HG03045 (cell line): ENCODE data around the gene KATNAL1.
"Not testable (repeated sequence)": the region's sequence is repeated elsewhere in the genome, so short reads cannot be mapped to it uniquely, and the experiment has no call there.

Experiments
- ATAC-seq: cut with Tn5 transposase; IDR thresholded peaks from one replicate; pipeline ENCODE4 v1.9.1; 2021; ENCODE audit warnings: mild to moderate bottlenecking, moderate library complexity; ENCODE audit not compliant: unreplicated experiment

Gene KATNAL1

DNA sequence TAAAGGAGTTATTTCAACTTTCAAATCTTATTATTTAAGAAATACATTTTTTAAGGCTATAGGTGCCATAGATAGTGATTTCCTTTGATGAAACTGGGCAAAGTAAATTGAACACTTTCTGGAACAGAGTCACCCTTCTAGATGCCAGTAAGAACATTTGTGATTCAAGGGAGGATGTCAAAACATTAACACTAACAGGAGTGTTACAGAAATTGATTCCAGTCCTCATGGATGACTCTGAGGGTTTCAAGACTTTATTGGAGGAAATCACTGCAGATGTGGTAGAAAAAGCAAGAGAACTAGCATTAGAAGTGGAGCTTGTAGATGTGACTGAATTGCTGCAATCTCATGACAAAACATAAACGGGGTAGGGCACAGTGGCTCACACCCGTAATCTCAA is 12.2 kb downstream of the KATNAL1 start:
- no peak for ATAC-seq

- no peak for ATAC-seq
Observed at GRCh38 chr13:30294004-30294403, 13.3 kb downstream of the KATNAL1 start.

DNA sequence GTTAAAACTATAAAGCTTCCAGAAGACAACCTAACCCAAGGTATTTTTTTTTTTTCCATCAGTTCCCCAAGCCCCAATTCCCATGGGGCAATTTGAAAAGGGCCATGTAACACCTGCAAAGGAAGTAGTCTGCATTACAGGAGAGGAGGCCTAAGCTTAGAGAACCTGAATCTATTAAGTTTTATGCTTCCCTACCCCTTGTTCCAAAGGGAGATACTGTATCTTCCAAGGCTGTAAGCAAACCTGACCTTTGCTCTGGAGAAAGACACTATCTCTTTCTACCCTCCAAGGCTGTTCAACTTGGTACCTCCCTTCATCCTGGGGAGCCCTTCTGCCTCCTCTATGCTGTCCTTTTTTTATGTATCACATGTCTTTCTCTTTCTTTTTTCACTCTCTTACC is 15.0 kb downstream of the KATNAL1 start:
- ATAC-seq: no peak

- no peak for ATAC-seq
Observed at GRCh38 chr13:30290812-30291436, 16.4 kb downstream of the KATNAL1 start.

DNA sequence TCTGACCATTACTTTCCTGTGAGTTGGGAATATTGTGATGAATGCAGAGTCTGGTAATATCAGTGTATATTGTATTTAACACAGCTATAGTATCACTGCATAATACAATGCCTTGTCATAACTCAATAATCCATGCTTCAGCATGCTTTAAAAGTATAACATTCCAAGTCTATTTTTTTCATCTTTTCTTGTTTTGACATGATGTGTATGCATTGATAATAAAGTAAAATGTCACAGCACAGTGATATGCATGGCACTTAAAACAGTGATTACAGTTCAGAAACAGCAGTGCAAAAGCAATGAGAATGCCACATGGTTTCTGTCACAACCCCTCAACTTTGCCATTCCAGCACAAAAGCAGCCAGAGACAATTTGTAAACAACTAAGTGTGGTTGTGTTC is 17.8 kb downstream of the KATNAL1 start:
- no peak for ATAC-seq

GRCh38 chr13:30286059-30286458 is 21.3 kb downstream of the KATNAL1 start:
- not testable (repeated sequence) for ATAC-seq

- no peak for ATAC-seq
Observed at GRCh38 chr13:30276178-30276577, 31.2 kb downstream of the KATNAL1 start.

GRCh38 chr13:30274083-30274482 is 33.3 kb downstream of the KATNAL1 start:
- ATAC-seq: no peak

- ATAC-seq: not testable (repeated sequence)
Observed at GRCh38 chr13:30270035-30270434, 37.3 kb downstream of the KATNAL1 start.

GRCh38 chr13:30268673-30269072 is 38.7 kb downstream of the KATNAL1 start:
- ATAC-seq: no peak

GRCh38 chr13:30266756-30267155 is 40.6 kb downstream of the KATNAL1 start:
- no peak for ATAC-seq

GRCh38 chr13:30259149-30259733 is 48.1 kb downstream of the KATNAL1 start:
- not testable (repeated sequence) for ATAC-seq

DNA sequence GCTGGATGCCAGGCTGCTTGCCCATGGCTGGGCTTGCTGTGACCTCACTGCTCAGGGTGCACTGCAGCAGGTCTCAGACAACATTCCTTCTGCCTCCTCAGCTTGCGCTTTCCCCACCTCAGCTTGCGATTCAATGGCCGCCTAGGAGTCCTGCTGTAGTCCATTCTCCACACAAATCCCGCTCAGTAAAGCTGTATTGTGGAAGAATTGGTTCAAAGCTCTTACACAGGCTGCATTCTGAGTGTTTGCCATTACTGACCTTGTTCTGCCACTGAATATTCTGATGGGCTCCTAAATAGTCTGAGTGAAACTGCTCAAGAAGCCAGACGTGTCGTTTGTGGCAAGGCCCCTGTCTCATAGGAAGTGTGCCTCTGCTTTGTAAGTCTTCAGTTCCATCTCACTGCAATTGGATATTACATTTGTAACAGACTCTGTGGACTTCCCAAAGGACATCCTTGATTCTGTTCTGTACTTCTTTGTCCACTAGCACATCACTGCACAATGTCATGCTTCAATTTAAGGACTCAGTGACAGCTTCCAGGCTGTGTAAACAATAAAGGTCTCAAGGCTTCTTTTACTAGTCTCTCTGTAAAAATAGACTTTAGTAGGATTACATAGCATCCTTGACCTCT is 49.8 kb downstream of the KATNAL1 start:
- ATAC-seq: no peak

DNA sequence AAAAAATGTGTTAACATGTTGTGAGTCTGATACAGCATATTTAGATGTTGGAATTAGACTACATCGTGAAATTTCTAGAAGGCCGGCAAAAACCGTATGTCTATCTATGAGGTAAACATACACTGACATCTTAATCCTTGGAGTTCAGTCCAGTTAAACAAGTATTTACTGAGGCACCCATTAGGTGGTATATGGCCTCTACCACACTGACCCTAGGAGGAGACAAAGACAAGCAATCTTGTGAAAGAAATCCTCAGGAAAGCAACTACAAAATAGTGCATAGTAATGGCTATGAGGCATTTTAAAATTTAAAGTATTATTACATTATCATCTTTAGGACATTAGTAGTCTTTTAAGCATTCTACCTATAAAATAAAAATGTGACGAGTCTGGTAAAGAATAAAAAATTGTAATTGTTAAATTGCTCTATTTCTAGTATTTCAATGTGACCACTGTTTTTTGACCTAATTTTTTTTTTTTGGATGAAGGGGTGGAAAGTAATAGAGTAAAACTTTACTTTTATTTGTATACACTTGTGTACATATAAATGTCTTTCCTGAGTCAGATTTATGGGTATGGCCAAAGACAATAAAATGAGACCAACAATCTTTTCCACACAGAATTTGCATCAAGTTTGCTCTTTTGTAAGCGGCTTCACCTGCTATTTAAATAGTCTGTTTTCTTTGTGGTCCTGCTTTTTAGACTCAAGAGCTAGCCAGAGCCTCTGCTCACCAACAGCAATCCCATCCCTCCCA is 50.5 kb downstream of the KATNAL1 start:
- ATAC-seq: no peak

- ATAC-seq: no peak
Observed at GRCh38 chr13:30255696-30256095, 51.7 kb downstream of the KATNAL1 start.

- no peak for ATAC-seq
Observed at GRCh38 chr13:30253830-30254229, 53.5 kb downstream of the KATNAL1 start.

- no peak for ATAC-seq
Observed at GRCh38 chr13:30247406-30247805, 59.9 kb downstream of the KATNAL1 start.

DNA sequence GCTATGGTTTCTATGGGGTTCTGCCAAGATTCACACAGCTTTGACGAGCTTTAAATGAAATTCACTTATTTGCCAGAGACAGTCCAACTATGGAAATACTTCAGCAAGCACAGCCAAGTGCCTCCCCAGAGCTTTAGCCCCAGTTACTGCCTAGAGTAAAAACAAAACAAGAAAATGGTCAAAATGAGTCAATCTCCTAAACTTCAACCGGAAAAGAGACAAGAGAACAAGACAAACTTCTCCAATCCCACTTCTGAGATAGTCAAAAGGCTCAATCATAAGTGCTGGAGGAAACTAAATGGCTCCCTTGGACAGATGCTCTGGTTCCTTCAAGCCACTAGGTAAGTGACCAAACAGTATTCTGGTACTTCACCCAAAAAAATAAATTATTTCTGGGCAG is 65.8 kb downstream of the KATNAL1 start:
- no peak for ATAC-seq

- no peak for ATAC-seq
Observed at GRCh38 chr13:30240608-30241007, 66.7 kb downstream of the KATNAL1 start.

DNA sequence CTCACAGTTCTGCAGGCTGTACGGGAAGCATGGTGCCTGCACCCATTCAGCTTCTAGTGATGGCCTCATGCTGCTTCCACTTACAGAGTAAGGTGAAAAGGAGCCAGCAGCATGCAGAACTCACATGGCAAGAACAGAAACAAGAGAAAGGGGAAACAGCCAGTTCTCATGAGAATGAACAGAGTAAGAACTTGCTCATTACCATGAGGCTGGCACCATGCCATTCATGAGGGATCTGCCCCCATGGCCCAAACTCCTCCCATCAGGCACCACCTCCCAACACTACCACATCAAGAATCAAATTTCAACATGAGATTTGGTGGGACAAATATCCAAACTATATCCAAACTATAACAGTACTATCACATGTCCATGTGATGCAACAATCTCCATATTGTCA is 72.1 kb downstream of the KATNAL1 start:
- no peak for ATAC-seq

DNA sequence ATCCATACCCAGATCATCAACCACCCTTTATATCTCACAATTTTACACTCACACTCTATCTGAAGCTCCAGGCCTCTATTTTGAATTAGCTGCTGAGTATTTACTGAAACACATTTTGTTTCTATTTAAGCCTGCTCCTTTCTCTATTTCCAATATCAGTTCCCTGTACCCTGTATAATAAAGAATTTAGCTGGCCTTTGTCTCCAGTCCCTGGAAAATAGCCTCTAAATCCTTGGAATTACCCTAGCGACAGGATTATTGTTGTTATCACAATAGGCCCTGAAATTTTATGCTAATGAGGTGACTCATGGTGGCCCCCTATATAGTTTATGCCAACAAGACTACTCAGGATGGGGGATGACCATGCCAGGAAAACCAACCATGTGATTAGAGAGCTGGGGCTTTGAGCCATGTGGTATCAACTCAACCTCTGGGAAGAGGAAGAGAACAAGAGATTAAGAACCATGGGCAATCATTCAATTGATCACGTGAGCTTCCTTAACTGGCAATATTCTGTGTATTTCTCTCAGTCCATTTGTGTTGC is 72.7 kb downstream of the KATNAL1 start:
- no peak for ATAC-seq
